ENCODE results near the gene TCFL5.

GRCh38 chr20:62887152-62887859 lies 25.7 kb upstream of the TCFL5 start:
- TF ChIP-seq CTCF (IDR thresholded peaks at IDR 0.05) (no peak), POLR2A (IDR thresholded peaks at IDR 0.05) (no peak)
